Effector memory CD4-positive, alpha-beta T cell (primary cell): Measurements from ENCODE around the gene IL31.
A peak's percentile ranks its signal among the peaks of the same experiment; 100 is the strongest.

Experiments
- DNase-seq, 3 donors: peaks; one replicate each; pipeline ENCODE4 v3.0.0-alpha.2; 2020
- H3K27ac ChIP-seq: 2 replicates; pipeline ENCODE4 v1.7.0; 2013; ENCODE audit warnings: mild to moderate bottlenecking, low read length, moderate library complexity; ENCODE audit not compliant: insufficient read depth, poor library complexity, severe bottlenecking
- H3K27me3 ChIP-seq: replicated peaks from 2 replicates; pipeline ENCODE4 v1.7.0; 2013; ENCODE audit warnings: mild to moderate bottlenecking, low read length; ENCODE audit not compliant: insufficient read depth, control insufficient read depth, poor library complexity, severe bottlenecking
- H3K36me3 ChIP-seq: 2 replicates; pipeline ENCODE4 v1.7.0; 2013; ENCODE audit warnings: mild to moderate bottlenecking, low read length, moderate library complexity; ENCODE audit not compliant: control insufficient read depth, insufficient read depth
- H3K4me1 ChIP-seq: 2 replicates; pipeline ENCODE4 v1.7.0; 2013; ENCODE audit warnings: low read length, mild to moderate bottlenecking; ENCODE audit not compliant: control insufficient read depth, insufficient read depth, poor library complexity, severe bottlenecking
- H3K4me3 ChIP-seq: 2 replicates; pipeline ENCODE4 v1.7.0; 2013; ENCODE audit warnings: low read length, low read depth, mild to moderate bottlenecking; ENCODE audit not compliant: insufficient read depth, poor library complexity, severe bottlenecking
- H3K9me3 ChIP-seq: 2 replicates; pipeline ENCODE4 v1.7.0; 2013; ENCODE audit warnings: mild to moderate bottlenecking, low read length, moderate library complexity; ENCODE audit not compliant: control insufficient read depth

Gene IL31

DNA sequence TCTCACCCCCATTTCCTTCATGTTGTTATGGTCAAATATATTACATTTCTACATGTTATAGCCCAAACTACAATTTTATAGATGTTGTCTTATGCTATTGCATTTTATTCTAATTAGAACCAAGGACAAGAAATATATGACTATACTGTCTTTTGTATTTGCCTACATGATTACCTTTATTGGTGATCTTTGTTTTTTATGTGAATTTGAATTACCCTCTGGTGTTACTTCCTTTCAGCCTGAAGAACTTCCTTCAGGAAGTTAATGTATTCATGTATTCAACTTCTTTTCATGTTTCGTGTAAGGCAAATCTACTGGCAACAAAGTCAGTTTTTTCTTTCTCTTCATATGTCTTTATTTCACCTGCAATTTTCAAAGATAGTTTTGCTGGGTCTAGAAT, 20.8 kb upstream of the IL31 start:
- Histone ChIP-seq H3K9me3 (no peaks in the 10 kb centered on the region), H3K36me3 (no peaks in the 10 kb centered on the region), H3K27ac (no peak overlapping the region), H3K27me3 (no peaks in the 10 kb centered on the region), H3K4me1 (no peaks in the 10 kb centered on the region), H3K4me3 (no peak overlapping the region)
- no peak for DNase-seq

DNA sequence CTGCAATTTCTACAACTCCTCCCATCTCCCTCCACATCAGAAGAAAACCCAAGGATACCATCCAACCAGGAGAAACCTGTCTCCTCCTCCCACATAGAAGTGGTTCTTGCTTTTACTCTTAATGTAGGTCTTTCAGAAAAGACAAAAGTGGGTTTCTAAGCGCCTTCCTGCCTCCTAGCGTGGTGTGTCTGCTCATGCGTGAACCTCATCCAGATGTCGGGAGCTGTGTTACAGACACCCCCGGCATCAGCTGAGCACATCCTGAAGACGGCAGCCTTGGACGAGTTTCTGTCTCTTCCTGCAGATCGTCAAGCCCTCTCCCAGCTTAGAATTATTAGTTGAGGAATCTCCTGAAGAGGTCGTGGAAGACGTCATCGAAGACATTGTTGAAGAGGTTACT, 18.4 kb upstream of the IL31 start:
- Histone ChIP-seq H3K27me3 (no peaks in the 10 kb centered on the region), H3K9me3 (no peaks in the 10 kb centered on the region), H3K27ac (no peak overlapping the region), H3K4me3 (no peak overlapping the region), H3K36me3 (no peaks in the 10 kb centered on the region), H3K4me1 (no peaks in the 10 kb centered on the region)
- DNase-seq, result no peak

DNA sequence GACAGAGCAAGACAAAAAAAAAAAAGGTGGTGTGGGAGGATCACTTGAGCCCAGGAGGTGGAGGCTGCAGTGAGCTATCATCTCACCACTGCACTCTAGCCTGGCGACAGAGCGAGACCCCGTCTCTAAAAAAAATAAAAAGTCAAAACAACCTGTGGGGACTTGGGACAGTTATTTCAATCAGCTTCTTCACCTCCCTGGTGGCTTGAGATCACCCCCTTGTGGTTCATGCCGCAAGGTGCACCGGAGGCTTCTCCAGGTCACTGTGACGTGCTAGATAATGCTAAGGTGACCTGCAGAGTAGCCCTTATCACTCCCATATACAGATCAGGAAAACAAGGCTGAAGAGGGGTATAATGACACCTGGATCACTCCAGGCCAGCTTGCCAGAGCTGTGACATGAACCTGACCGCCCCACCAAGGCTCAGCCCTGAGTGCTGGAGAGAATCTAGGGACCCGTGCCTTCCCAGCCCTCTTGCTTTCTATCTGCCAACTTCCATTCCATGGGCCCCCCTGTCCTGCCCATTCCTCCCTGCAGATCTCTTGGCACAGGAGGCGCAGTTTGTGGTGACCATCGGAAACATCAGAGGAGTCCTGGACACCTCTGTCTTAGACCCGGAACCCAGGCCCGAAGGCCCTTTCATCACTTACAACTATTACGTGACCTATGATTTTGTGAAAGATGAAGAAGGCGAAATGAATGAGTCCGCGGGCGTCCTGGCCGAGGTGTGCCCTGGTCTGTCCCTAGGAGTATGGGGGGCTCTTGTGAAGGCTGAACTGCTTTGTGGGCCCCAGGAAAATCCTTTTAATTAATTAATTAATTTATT, 17.0 kb upstream of the IL31 start:
- Histone ChIP-seq H3K27me3 (no peaks in the 10 kb centered on the region), H3K4me1 (no peaks in the 10 kb centered on the region), H3K36me3 (no peaks in the 10 kb centered on the region), H3K9me3 (no peaks in the 10 kb centered on the region), H3K27ac (no peak overlapping the region), H3K4me3 (no peak overlapping the region)
- DNase-seq, result peak in 1 of 3 donors; percentile 34

DNA sequence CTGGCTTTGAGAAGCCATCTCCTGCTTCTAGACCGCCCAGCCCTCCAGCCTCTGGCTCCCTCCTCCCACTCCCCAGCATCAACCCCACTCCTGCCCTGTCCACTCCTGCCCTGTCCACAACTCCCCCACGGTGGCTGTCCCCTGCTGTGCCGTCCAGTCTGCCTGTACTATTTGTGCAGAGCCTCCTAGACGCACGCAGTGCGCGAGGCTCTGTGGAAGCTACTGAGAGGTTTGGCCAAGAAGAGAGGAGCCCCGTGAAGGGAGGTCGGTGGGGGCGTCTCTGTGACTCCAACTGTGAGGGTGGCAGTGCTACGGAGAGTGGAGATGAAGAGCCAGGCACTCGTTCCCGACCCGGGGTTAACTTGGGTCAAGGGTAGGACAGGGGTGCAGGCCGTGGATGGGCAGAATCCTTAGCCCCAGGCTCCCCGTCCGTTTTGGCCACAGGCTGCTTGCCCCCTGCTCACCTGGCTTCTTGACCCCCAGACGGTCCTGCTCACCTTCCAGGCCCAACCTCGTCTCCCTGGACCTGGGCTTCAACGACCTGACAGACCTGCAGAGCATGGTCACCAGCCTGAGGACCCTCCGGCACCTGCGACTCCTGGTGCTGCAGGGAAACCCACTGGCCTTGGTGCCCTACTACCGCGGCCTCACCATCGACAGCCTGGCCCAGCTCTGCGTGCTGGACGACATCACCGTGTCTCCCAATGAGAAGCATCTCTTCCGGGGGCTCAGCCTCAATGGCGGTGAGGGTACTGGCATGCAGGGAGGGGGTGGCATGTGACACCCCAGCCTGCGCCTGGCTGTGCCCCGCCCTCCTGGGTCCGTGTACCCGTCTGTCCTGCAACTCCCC, 15.8 kb upstream of the IL31 start:
- no peaks in the 10 kb centered on the region for H3K9me3 ChIP-seq
- DNase-seq, result no peak
- H3K36me3 ChIP-seq, result no peaks in the 10 kb centered on the region
- H3K27ac ChIP-seq, result no peak overlapping the region
- H3K4me3 ChIP-seq, result no peak overlapping the region
- H3K4me1 ChIP-seq, result no peaks in the 10 kb centered on the region
- H3K27me3 ChIP-seq, result no peaks in the 10 kb centered on the region

DNA sequence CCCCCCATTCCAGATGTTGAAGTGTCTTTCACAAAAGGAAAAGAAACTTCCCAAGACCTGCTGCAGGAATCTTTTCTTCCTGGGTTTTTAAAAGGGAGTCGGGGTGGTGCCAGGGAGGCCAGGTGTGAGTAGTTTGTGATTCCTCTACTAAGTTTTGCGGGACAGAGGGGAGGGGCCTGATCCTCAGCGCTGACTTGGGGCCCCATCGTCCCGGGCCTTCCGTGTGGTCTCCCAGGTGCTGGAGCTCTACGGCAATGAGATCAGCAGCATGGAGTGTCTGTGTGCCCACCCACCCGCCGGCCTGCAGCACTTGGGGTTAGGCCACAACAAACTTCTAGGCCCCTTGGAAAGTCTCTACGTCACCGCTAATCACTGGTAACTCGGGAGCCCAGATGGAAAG, 13.4 kb upstream of the IL31 start:
- Histone ChIP-seq H3K27ac (no peak overlapping the region), H3K4me1 (peaks cover 6% of the 10 kb centered on the region), H3K36me3 (no peaks in the 10 kb centered on the region), H3K4me3 (no peak overlapping the region), H3K9me3 (no peaks in the 10 kb centered on the region), H3K27me3 (peaks cover 4% of the 10 kb centered on the region)
- DNase-seq, result no peak

DNA sequence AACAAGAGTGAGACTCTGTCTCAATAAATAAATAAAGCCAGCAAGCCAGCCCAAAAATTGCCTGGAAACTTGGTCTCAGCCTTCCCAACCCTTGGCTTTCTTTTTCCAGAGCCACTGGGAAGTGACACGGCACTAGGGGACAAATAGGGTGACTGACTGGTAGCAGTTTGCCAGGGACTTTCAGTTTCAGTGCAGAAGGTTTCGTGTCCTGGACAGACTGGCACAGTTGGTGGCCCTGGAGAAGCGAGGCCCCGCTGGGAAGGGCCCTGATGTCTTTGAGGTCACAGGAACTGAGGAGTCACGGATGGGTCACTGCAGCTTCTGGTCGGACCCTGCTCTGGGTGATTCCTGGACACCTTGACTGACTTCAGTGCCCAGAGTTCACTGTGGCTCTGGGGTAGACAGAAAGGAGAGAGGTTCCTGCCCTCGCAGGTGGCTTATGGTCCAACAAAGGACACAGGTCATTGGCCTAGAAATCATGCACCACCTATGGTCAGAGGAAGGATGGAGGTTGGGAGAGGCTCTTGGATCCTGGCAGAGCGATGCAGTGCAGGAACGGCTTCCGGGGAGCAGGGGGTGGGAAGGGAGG, 11.6 kb upstream of the IL31 start:
- Histone ChIP-seq H3K9me3 (no peaks in the 10 kb centered on the region), H3K4me1 (peaks cover 6% of the 10 kb centered on the region), H3K27ac (no peak overlapping the region), H3K36me3 (no peaks in the 10 kb centered on the region), H3K27me3 (peaks cover 4% of the 10 kb centered on the region), H3K4me3 (no peak overlapping the region)
- no peak for DNase-seq

DNA sequence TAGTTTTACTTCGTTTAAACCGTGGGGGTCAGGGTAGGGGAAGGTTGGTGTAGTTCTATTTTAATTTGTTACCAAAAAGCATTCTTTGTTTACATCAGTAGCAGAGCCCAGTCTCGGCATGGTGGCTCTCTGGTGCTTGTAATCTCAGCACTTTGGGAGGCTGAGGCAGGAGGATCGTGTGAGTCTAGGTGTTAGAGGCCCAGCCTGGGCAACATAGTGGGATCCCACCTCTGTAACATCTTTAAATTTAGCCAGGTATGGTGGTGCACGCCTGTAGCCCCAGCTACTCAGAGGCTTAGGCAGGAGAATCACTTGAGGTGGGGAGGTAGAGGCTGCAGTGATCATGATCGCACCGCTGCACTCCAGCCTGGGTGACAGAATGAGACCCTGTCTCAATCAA, 11.1 kb upstream of the IL31 start:
- Histone ChIP-seq H3K4me3 (no peak overlapping the region), H3K9me3 (no peaks in the 10 kb centered on the region), H3K36me3 (no peaks in the 10 kb centered on the region), H3K27ac (no peak overlapping the region), H3K27me3 (peaks cover 4% of the 10 kb centered on the region), H3K4me1 (peaks cover 6% of the 10 kb centered on the region)
- no peak for DNase-seq

DNA sequence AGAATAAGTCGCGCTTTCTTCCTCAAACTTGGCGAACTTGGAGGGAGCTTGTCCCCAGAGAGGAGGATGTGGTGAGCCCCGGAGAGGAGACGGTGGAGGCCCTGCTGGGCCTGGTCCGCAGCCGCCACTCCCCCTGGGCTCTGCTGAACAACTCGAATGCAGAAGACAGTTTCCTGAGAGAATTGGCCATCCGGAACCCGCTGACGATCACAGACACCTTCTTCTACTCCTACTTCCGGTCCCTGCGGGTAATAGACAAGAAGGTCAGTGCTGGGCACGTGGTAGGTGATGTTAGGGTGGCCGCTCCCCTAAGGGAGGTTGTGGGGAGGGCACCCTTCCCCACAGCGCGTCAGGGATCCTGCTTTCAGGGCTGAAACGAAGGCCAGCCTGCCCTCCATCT, 10.5 kb upstream of the IL31 start:
- no peak for DNase-seq
- H3K27ac ChIP-seq, result no peak overlapping the region

DNA sequence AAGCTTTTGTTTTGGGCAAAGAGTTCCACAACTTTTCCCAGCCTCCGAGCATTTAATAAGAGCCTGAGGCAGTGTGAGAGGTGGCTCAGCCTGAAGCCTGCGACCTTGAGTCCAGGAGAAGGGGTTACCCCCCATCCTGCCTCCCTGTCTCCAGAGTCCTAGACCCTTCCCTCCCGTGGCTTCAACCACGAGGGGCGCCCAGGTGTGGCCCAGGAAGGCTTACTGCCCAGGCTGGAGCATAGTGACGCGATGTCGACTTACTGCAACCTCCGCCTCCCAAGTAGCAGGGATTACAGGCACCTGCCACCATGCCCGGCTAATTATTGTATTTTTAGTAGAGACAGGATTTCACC, 9.5 kb upstream of the IL31 start:
- Histone ChIP-seq H3K4me3 (peak overlapping the region; percentile 52), H3K36me3 (no peaks in the 10 kb centered on the region), H3K27me3 (peaks cover 4% of the 10 kb centered on the region), H3K9me3 (no peaks in the 10 kb centered on the region), H3K4me1 (peaks cover 6% of the 10 kb centered on the region), H3K27ac (no peak overlapping the region)
- no peak for DNase-seq

More for the DNA sequence above, 10.5 kb upstream of the IL31 start:
- H3K36me3 ChIP-seq, result no peaks in the 10 kb centered on the region
- peaks cover 4% of the 10 kb centered on the region for H3K27me3 ChIP-seq
- peaks cover 6% of the 10 kb centered on the region for H3K4me1 ChIP-seq
- no peak overlapping the region for H3K4me3 ChIP-seq
- no peaks in the 10 kb centered on the region for H3K9me3 ChIP-seq
